GM12878 (cell line): ENCODE data around the gene C1orf74. TPM values are rescaled to one million over a fixed set of nuclear protein-coding genes. Genes with fewer than 3 reads are reported as not detected.

ENCODE experiments used
- ATAC-seq: fragments of 200-7000 bp; cut with Tn5 transposase; 3 replicates; pipeline ENCODE4 v1.9.1; 2020; ENCODE audit warnings: mild to moderate bottlenecking, moderate library complexity
- BruUV-seq: library from RNA; stranded (reverse); fragments of 400-500 nt; replicated peaks from 2 replicates; lab custom pipeline; 2021; lab: Mats Ljungman, UMichigan
- CTCF ChIA-PET: fragments of 300-600 bp; sonication (Branson Sonifier 250); formaldehyde crosslinking; extraction: SDS; loops from one replicate; lab custom pipeline; 2021; ENCODE audit warnings: inconsistent platforms; lab: Yijun Ruan, JAX
- POLR2A ChIA-PET: fragments of 350-600 bp; formaldehyde crosslinking; extraction: SDS; loops from one replicate; lab custom pipeline; 2021; ENCODE audit warnings: inconsistent platforms; lab: Charles Lee
- RAD21 ChIA-PET: fragments of 300-600 bp; sonication (Branson Sonifier 250); formaldehyde crosslinking; loops from one replicate; lab custom pipeline; 2023; ENCODE audit warnings: antibody characterized with exemption; ENCODE audit not compliant: unreplicated experiment; lab: Charles Lee
- SMC1A ChIA-PET: fragments of 300-600 bp; sonication (Branson Sonifier 250); formaldehyde crosslinking; loops from one replicate; lab custom pipeline; 2023; ENCODE audit not compliant: unreplicated experiment, uncharacterized antibody; lab: Charles Lee
- DNase-seq: peaks from one replicate; pipeline ENCODE4 v3.0.0-alpha.2; 2011; ENCODE audit warnings: low read depth, low spot score
- FAIRE-seq: peaks from 3 replicates; lab custom pipeline; 2011; peaks lifted over from hg19 to GRCh38; lab: Jason Lieb, UNC
- H2AFZ ChIP-seq: 2 replicates; pipeline ENCODE4 v1.6.0; 2011; ENCODE audit warnings: low read depth, low read length, control low read depth; ENCODE audit not compliant: control insufficient read depth
- H3K27ac ChIP-seq: 2 replicates; pipeline ENCODE4 v1.5.1; 2011; ENCODE audit warnings: control low read depth; ENCODE audit not compliant: control insufficient read depth, insufficient read depth
- H3K27me3 ChIP-seq, 2 experiments: replicated peaks in 1 of 2; 2 replicates each; pipeline versions ENCODE4 v1.6.0 to v1.6.1; 2011; ENCODE audit warnings: low read length in 1 of 2; ENCODE audit not compliant: control insufficient read depth in 2 of 2, insufficient read depth in 2 of 2
- H3K36me3 ChIP-seq, 2 experiments: 2 replicates each; pipeline ENCODE4 v1.5.1; 2011; ENCODE audit warnings: low read length in 1 of 2; ENCODE audit not compliant: control insufficient read depth in 2 of 2, insufficient read depth in 2 of 2
- H3K4me1 ChIP-seq: 2 replicates; pipeline ENCODE4 v1.6.1; 2011; ENCODE audit warnings: mild to moderate bottlenecking, low read length, moderate library complexity, mixed read lengths; ENCODE audit not compliant: control insufficient read depth, insufficient read depth
- H3K4me2 ChIP-seq: 2 replicates; pipeline ENCODE4 v1.6.0; 2011; ENCODE audit warnings: control low read depth; ENCODE audit not compliant: control insufficient read depth, insufficient read depth
- H3K4me3 ChIP-seq: fragments of 200-600 bp; sonication (generic); 2 replicates; pipeline ENCODE4 v1.5.1; 2016
- H3K79me2 ChIP-seq: 2 replicates; pipeline ENCODE4 v1.6.0; 2011; ENCODE audit warnings: low read length; ENCODE audit not compliant: control insufficient read depth, insufficient read depth
- H3K9ac ChIP-seq: 2 replicates; pipeline ENCODE4 v1.8.0; 2011; ENCODE audit warnings: low read length, control low read depth, mixed read lengths; ENCODE audit not compliant: control insufficient read depth, insufficient read depth
- H3K9me3 ChIP-seq: replicated peaks from 3 replicates; pipeline ENCODE4 v1.5.1; 2011; ENCODE audit warnings: mild to moderate bottlenecking, low read length; ENCODE audit not compliant: control insufficient read depth, insufficient read depth
- H4K20me1 ChIP-seq: 2 replicates; pipeline ENCODE4 v1.6.0; 2011; ENCODE audit not compliant: control insufficient read depth, insufficient read depth
- NR2C1 ChIP-seq: fragments of 450-650 bp; IDR thresholded peaks from 2 replicates; pipeline ENCODE4 v1.6.1; 2017; ENCODE audit warnings: antibody characterized with exemption, mild to moderate bottlenecking, moderate library complexity
- POLR2A ChIP-seq: IDR thresholded peaks from 2 replicates; pipeline ENCODE4 v1.6.1; 2011; ENCODE audit warnings: low read depth, mild to moderate bottlenecking, low read length
- SPI1 ChIP-seq: IDR thresholded peaks from 2 replicates; pipeline ENCODE4 v1.6.1; 2011; ENCODE audit warnings: low read depth, mild to moderate bottlenecking, low read length, moderate library complexity, borderline replicate concordance; ENCODE audit not compliant: insufficient read depth
- WGBS: methylation state at CpG from one replicate; pipeline ENCODE4 v1.1.6; 2016; ENCODE audit warnings: low lambda C conversion rate; ENCODE audit not compliant: insufficient replicate concordance, insufficient coverage; ENCODE audit errors: missing lambda C conversion rate; 5-methylcytosine and 5-hydroxymethylcytosine counted together
- in situ Hi-C: fragments of 300-500 bp; cut with MboI; formaldehyde crosslinking; loops from 9 replicates; pipeline ENCODE4 v1.14.3; 2018; ENCODE audit warnings: mixed read lengths
- intact Hi-C: fragments of 100-400 bp; cut with micrococcal nuclease; formaldehyde crosslinking; loops from one replicate; pipeline ENCODE4 v1.14.2; 2022; ENCODE audit not compliant: unreplicated experiment
- polyA plus RNA-seq, 11 experiments: library from polyadenylated mRNA; depleted of rRNA in 4 of 11; unstranded in 6 of 11; stranded (reverse) in 5 of 11; fragments of >200 nt; fragmentation: Nextera tagmentation in 4 of 11; fragmentation: Illumina TruSeq in 1 of 11; extraction: Ambion mirVana in 4 of 11; extraction: Trizol in 1 of 11; gene quantifications; 1 replicate in 1 of 11; 2 replicates in 10 of 11; pipeline versions ENCODE4 v1.2.1 to v1.2.3, GENCODE V29; 2011 to 2016; ENCODE audit warnings: inconsistent platforms in 2 of 11, missing spikeins in 2 of 11, low read depth in 1 of 11
- total RNA-seq, 4 experiments: library from RNA; depleted of rRNA in 3 of 4; stranded (reverse); fragments of >200 nt in 3 of 4; fragmentation: Illumina TruSeq in 1 of 4; extraction: Trizol in 1 of 4; gene quantifications; 2 replicates each; pipeline versions ENCODE4 v1.2.1 to v1.2.3, GENCODE V29; 2013 to 2021
- TF ChIP-seq, protein P1 (sequence below): IDR thresholded peaks from 2 replicates; pipeline ENCODE4 v1.6.1; 2012; ENCODE audit warnings: low read depth, low read length, improper control_type of control experiment

C1orf74 gene
- total and polyA plus RNA-seq, 10 of the 15 experiments (the other 5 are each of a cell fraction or from before 2014, with no cell fraction given), result 3.1 to 5.5 (median 3.6) TPM

DNA sequence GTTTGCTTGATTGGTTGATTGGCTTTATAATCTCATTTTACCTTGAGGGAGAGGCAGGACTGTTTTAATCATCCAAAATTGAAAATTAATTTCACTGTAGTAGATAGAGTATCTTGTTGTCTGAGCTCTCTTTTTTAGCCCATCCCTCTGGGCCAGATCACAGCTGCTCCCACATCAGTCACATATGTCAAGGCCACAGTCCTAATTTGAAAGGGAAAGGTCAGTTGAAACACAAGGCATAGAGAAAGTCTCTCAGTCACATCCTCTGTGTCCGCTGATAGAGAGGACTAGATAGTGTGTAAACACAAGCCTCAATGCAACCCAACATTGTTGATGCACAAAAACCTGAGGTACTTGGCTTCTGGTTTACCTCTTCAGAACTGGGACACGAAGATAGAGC is 6.8 kb downstream of the C1orf74 start:
- ChIA-PET CTCF (interaction anchor here (0.6 to 7.6 kb wide), 5 partner anchors 24 to 46 kb away, joined by 3 to 56 read pairs (median 3); no protein-coding TSS in a partner anchor), POLR2A (no interaction called here)

DNA sequence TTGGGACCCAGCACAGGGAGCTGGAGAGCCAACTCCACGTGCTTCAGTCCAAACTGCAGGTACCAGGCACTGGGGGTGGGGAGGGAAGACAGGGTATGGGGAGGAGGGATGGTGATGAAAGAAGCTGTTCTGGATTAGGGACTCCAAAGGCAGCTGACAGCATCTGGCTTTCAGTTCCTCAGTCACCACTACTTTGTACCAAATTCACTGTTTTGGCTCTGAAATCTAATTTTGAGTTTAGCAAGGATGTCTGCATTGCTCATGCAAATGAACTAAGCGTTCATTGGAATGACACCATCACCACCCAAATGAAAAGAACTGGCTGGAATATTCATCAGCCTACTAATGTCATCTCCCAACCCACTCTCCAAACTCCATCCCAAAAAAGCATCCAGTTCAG is 8.7 kb downstream of the C1orf74 start:
- ChIA-PET POLR2A (interaction anchor here (1.3 to 3.2 kb wide), 5 partner anchors 8 to 24 kb away, joined by 3 to 24 read pairs (median 6); partner anchors contain the start of genes C1orf74 and TRAF3IP3), CTCF (interaction anchor here (1.1 to 7.6 kb wide), 7 partner anchors 9 to 52 kb away, joined by 3 to 56 read pairs (median 4); partner anchors contain the start of genes C1orf74 and UTP25), SMC1A (interaction anchor here (0.9 to 3.1 kb wide), 10 partner anchors 8 to 169 kb away, joined by 3 to 23 read pairs (median 9); partner anchors contain the start of genes C1orf74 and G0S2), RAD21 (interaction anchor here (0.9 to 2.7 kb wide), 4 partner anchors 10 to 52 kb away, joined by 4 to 13 read pairs (median 6); no protein-coding TSS in a partner anchor)
- no peaks in the 10 kb centered on the region for H4K20me1 ChIP-seq
- H2AFZ ChIP-seq, result no peak overlapping the region
- H3K4me3 ChIP-seq, result no peak overlapping the region
- WGBS, result 21% methylated on average over 2 of the region's 2 CpGs
- in situ Hi-C loops, result no loop called here
- TF ChIP-seq, protein P1, sequence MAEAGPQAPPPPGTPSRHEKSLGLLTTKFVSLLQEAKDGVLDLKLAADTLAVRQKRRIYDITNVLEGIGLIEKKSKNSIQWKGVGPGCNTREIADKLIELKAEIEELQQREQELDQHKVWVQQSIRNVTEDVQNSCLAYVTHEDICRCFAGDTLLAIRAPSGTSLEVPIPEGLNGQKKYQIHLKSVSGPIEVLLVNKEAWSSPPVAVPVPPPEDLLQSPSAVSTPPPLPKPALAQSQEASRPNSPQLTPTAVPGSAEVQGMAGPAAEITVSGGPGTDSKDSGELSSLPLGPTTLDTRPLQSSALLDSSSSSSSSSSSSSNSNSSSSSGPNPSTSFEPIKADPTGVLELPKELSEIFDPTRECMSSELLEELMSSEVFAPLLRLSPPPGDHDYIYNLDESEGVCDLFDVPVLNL, result no peak
- peak; percentile 70 for TF ChIP-seq SPI1
- FAIRE-seq (peak; percentile 38), DNase-seq (no peak), ATAC-seq (peak; percentile 21; the same call in 2 of the 3 replicates)
- H3K9me3 ChIP-seq, result no peaks in the 10 kb centered on the region
- H3K79me2 ChIP-seq, result peaks cover 3% of the 10 kb centered on the region; the same call in 1 of the 2 replicates
- intact Hi-C loops, result no loop called here
- H3K4me1 ChIP-seq, result peaks cover 34% of the 10 kb centered on the region
- H3K27ac ChIP-seq, result peak overlapping the region; percentile 60; the same call in 1 of the 2 replicates
- peak overlapping the region; percentile 58; the same call in 1 of the 2 replicates for H3K4me2 ChIP-seq
- no peaks in the 10 kb centered on the region for H3K27me3 ChIP-seq
- BruUV-seq, result no TSS peak
- H3K9ac ChIP-seq, result no peak overlapping the region
- H3K36me3 ChIP-seq, result peaks cover 7 to 19% of the 10 kb centered on the region in 2 experiments; a peak in 3 of 4 replicates

More for the DNA sequence above, 6.8 kb downstream of the C1orf74 start:
- Histone ChIP-seq H3K79me2 (no peaks in the 10 kb centered on the region), H3K4me3 (no peak overlapping the region), H3K9me3 (no peaks in the 10 kb centered on the region), H3K36me3 (peaks cover 7 to 19% of the 10 kb centered on the region in 2 experiments; a peak in 3 of 4 replicates), H3K27me3 (no peaks in the 10 kb centered on the region), H3K4me1 (peaks cover 21% of the 10 kb centered on the region), H3K4me2 (no peak overlapping the region), H2AFZ (no peak overlapping the region), H4K20me1 (no peaks in the 10 kb centered on the region), H3K9ac (no peak overlapping the region), H3K27ac (no peak overlapping the region)
- FAIRE-seq (no peak), ATAC-seq (no peak), DNase-seq (no peak)
- intact Hi-C loops (no loop called here), in situ Hi-C loops (no loop called here)
- no peak for TF ChIP-seq NR2C1
- TF ChIP-seq POLR2A, result 0 out of 2 replicates have a peak, but pooled peaks have one; percentile 4
- BruUV-seq, result TSS peak; percentile 19
- RAD21 ChIA-PET, result interaction anchor here (0.6 to 2.0 kb wide), 2 partner anchors 9 to 29 kb away, joined by 3 to 5 read pairs; no protein-coding TSS in a partner anchor
- WGBS, result 98% methylated on average over 2 of the region's 2 CpGs
- SMC1A ChIA-PET, result interaction anchor here (1.9 kb wide), 1 partner anchor 9 kb away, joined by 7 read pairs; no protein-coding TSS in a partner anchor
